ENCODE data around the gene GALNT1.

DNA sequence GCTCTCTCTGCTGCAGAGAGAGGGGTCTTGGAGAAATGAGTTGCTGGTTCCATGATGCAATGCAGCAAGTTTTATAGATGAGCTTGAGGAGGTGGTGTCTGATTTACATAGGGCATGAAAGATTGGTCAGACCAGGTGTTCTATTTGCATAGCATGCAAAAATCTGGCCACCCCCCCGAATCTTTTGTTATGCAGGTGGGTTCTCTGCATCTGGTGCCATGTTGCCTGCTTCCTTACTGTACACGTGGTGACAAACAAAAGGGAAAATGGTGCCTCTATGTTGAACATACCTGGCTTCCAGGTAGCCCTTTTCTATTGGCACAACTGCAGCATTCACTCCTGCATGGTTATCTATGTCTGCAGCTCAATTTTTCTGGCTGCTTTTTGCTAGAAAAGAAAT is 169.4 kb downstream of the GALNT1 start:
- no peak for TF ChIP-seq EZH2 (IDR thresholded peaks at IDR 0.05; ENCODE audit: borderline replicate concordance, low read depth, low read length, poor library complexity, severe bottlenecking)
- TF ChIP-seq, protein P1, sequence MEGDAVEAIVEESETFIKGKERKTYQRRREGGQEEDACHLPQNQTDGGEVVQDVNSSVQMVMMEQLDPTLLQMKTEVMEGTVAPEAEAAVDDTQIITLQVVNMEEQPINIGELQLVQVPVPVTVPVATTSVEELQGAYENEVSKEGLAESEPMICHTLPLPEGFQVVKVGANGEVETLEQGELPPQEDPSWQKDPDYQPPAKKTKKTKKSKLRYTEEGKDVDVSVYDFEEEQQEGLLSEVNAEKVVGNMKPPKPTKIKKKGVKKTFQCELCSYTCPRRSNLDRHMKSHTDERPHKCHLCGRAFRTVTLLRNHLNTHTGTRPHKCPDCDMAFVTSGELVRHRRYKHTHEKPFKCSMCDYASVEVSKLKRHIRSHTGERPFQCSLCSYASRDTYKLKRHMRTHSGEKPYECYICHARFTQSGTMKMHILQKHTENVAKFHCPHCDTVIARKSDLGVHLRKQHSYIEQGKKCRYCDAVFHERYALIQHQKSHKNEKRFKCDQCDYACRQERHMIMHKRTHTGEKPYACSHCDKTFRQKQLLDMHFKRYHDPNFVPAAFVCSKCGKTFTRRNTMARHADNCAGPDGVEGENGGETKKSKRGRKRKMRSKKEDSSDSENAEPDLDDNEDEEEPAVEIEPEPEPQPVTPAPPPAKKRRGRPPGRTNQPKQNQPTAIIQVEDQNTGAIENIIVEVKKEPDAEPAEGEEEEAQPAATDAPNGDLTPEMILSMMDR (conservative IDR thresholded peaks at IDR 0.05; ENCODE audit: low read depth, low read length), result no peak
